GM19468 (cell line): ENCODE results near the gene ADAMTS10.
"Not testable (repeated sequence)": the region's sequence is repeated elsewhere in the genome, so short reads cannot be mapped to it uniquely, and the experiment has no call there.

Experiments used
- ATAC-seq: cut with Tn5 transposase; IDR thresholded peaks from one replicate; pipeline ENCODE4 v1.9.1; 2021; ENCODE audit warnings: mild to moderate bottlenecking, moderate library complexity, moderate number of reproducible peaks; ENCODE audit not compliant: unreplicated experiment; ENCODE audit errors: extremely low read depth

The ADAMTS10 gene

DNA sequence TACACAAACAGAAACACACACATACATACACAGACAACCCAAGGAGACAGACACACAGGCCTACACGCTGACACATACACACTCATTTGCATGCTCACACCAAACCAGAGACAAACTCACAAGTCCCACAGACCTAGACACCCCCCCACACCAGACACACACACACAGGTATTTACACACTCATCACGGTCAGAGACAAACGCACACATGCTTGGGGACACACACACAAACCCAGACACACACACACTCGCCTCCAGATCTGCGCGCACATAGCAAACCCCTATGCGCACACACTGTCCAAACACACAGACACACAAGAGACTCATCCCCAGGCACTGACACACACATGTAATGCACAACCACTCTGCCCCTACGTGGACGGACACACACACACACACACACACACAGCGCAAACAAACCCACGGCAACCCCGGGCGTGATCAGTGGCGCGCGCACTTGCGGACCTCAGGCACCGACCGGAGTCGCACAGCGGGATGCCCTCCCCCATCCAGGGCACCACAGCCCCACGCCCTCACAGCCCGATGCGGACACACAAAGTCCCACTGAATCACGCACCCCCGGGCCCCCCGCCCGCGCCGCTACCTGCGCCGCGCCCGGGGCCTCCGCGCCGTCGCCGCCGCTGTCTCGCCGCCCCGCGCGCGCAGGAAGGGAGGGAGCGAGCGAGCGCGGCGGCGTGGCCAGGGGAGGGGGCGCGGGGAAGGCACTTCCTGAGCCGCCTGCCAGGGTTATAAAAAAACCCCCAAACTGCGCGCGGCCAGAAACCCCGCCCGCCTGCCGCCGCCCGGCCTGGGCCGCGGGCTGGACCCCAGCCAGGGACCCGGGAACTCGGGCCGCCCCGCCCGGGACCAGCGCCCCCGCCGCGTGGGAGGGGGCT is at the start of gene ADAMTS10:
Gene ADAMTS10, minus strand, starts transcription at position 675 of the 895 bp plus-strand sequence. CDS start 5,005 bp downstream, outside the sequence.
- ATAC-seq = no peak

GRCh38 chr19:8659905-8660304 is 49.4 kb upstream of the ADAMTS10 start:
- ATAC-seq = no peak

- no peak for ATAC-seq
Measured at GRCh38 chr19:8657869-8658268, 47.4 kb upstream of the ADAMTS10 start.

DNA sequence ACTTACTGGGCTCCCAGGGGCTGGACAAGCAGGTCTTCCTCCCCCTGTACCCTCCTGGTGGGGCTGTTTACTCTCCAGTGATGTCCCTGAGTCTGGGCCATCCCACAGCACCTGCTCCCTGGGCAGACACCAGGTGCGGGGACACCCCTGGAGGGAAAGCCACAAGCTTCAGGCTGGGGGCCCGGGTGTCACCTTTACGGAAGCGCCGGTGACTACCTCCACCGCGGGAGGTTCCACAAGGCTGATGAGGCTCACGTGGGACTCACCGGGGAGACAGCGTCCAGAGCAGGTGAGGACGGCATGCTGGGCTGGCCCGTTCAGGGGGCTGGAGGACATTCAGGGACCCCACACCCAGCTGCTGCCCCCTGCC is 44.8 kb upstream of the ADAMTS10 start:
- ATAC-seq = no peak

DNA sequence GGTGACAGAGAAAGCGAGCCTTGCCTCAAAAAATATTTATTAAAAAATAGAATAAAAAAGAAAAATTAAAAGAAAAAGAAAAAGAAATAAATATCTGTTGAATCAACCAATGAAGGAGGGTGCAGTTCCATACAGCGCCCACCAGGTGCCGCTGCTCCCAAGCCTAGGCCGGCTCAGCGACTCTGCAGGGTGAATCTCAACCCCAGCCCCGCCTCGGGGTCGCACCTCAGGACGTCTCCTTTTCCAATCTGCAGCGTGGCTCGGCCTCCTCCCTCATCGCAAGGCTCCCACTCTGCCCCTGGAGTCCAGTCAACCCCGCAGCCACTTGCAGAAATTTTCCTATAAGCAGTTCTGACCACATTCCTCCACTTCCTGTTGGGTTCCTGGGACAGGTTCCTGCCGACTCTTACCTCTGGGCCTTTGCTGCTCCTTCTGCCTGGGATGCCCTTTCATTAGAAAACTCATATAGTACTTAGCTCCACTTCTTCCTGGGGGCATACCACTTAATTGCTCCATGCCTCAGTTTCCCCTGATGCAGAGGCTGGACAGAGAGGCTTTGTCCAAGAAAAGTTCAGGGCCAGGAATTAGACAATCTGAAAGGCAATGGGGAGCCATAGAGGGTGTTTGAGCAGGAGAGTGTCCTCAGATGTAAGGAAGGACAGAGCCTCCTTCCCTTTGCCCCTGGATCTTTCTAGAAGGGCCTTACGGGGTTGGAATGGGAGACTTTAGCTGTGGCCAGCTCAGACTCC is 44.2 kb upstream of the ADAMTS10 start:
- ATAC-seq = no peak

DNA sequence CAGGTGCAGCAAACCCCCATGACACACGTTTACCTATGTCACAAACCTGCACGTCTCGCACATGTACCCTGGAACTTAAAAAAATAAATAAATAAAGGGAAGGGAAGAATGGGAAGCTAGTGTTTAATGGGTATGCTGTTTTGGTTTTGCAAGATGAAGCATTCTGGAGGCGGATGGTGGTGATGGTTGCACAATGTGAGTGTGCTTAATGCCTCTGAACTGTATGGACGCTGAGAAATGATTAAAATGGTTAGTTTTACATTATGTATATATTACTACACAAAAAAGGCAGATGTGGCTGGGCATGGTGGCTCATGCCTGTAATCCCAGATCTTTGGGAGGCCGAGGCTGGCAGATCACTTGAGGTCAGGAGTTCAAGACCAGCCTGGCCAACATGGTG is 37.7 kb upstream of the ADAMTS10 start:
- no peak for ATAC-seq

- ATAC-seq = no peak
Measured at GRCh38 chr19:8643860-8644653, 33.5 kb upstream of the ADAMTS10 start.

DNA sequence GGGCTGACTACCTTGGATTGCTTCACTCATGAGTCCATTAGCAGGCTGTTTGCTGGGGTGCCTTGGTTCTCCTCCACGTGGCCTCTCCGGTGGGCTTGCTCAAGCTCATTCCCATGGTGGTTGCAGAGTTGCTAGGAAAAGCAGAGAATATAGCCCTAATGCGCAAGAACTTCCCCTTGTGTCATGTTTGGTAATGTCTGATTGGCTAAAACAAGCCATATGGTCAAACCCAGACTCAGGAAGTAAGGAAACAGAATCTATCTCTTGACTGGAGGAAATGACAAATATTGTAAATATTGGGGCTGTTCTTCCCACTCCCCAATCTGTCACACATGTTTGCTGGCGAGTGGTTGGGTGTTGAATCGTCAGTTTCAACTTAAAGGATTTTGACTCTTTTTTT is 32.0 kb upstream of the ADAMTS10 start:
- ATAC-seq = no peak

DNA sequence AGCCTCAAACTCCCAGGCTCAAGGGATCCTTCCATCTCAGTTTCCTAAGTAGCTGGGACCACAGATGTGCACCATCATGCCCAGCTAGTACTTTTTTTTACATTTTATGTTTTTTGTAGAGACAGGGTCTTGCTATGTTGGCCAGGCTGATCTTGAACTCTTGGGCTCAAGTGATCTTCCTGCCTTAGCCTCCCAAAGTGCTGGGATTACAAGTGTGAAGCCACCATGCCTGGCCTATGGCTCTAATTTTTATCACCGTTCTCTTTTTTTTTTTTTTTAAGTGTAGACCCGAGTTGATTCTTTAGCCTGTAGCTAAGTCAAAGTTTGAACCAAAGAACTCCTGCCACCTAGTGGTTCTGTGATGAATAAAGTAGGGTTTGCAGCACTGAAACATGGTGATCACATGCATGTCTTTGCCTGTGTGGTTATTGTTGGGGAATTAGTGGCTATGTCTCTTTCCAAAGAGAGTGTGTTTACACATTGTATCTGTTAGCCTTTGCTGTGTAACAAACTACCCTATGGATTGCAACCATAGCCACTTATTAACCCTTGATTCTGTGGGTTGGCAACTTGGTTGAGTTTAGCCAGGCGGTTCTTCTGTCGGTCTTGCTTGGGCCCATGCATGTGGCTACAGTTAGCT is 31.5 kb upstream of the ADAMTS10 start:
- no peak for ATAC-seq

DNA sequence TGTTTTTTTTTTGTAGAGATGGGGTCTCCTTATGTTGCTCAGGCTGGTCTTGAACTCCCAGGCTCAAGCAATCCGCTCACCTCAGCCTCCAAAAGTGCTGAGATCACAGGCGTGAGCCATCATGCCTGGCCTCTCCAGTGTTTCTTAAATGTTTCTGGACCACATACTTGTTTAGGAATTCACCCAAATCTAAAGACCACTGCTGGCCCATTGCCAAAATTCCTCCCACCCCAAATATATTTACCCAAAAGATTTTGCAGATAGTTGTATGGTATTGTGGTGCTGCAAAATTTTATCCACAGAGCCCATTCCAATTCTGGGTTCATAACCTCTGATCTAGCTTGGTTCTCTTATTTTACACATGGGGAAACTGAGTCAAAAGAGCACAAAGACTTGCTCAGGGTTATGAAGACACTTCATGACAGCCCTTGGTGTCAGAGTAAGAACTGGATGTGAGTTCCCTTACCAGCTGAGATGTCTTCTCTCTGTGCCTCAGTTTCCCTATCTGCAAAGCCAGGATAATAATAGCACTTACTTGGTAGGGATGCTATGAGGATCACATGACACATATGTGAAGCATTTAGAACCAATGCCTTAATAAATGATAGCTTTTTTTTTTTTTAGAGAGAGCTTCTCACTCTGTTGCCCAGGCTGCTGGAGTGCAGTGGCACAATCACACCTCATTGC is 30.8 kb upstream of the ADAMTS10 start:
- ATAC-seq = no peak

DNA sequence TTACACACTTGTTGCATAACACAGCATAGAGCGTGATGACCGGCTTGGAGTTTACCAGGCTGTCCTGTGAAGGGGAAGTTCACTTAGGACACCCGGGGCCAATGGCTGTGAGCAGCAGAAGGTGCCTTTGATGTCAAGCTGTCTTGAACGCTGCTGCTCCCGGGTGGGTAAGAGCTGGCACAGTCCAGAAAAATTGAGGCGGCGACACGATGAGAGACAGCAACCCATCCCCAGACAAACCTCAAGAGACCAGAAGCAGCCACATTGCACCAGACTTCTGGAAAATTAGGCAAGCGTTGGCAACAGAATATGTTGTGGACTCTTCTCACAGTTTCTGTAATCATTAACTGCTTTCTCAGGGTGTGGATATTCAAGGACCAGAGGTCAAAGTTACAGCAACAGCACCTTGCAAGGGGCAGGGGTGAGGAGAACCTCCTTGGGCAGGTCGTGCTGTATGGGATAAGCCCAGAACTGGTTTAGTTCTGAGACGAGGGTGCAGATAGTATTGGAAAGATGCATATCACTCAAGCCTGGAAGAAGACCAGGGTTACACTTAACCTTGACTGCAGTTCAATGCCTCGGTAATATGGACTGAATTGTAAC is 30.0 kb upstream of the ADAMTS10 start:
- ATAC-seq = no peak

- no peak for ATAC-seq
Measured at GRCh38 chr19:8639821-8640401, 29.4 kb upstream of the ADAMTS10 start.

- ATAC-seq = no peak
Measured at GRCh38 chr19:8638078-8638619, 27.6 kb upstream of the ADAMTS10 start.

GRCh38 chr19:8637070-8637469 is 26.6 kb upstream of the ADAMTS10 start:
- ATAC-seq = not testable (repeated sequence)

- ATAC-seq = no peak
Measured at GRCh38 chr19:8635422-8635821, 24.9 kb upstream of the ADAMTS10 start.

- no peak for ATAC-seq
Measured at GRCh38 chr19:8631425-8631819, 20.9 kb upstream of the ADAMTS10 start.

GRCh38 chr19:8630796-8631424 is 20.4 kb upstream of the ADAMTS10 start:
- no peak for ATAC-seq
